Measurements from ENCODE around the gene MACROD1.

MACROD1 gene

DNA sequence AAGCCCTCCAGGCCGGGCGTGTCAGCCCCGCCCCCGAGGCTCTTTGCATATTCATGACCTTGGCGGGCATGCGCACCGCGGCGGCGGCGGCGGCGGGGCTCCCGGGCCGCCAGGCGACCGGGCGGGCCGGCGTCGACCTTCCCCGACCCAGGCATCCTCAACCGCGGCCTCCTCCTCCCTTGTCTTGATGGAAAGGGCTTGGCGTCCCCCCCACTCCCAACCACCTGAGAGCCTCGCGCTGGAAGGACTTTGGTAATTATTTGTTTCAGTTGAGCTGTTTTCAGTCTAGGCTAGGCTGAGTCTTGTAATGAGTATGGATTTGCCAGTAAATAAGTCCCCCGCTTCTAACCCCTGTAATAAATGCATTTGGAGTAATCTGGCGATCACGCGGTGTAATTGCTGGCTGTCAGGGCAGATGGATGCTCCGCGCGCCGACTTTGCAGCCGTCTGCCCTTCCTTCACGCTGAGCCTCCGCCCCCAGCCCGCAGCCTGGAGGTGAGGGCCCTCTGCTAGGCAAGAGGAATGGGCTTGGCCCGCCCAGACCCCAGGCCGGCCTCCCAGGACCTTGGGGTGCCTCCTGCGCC lies 105.0 kb downstream of the MACROD1 start:
- peak overlapping the region; percentile 47 for H3K4me3 ChIP-seq (replicated peaks; ENCODE audit: low read depth, low read length)
- DNase-seq (ENCODE audit: low read depth) = peak; percentile 14
- TF ChIP-seq, protein P1, sequence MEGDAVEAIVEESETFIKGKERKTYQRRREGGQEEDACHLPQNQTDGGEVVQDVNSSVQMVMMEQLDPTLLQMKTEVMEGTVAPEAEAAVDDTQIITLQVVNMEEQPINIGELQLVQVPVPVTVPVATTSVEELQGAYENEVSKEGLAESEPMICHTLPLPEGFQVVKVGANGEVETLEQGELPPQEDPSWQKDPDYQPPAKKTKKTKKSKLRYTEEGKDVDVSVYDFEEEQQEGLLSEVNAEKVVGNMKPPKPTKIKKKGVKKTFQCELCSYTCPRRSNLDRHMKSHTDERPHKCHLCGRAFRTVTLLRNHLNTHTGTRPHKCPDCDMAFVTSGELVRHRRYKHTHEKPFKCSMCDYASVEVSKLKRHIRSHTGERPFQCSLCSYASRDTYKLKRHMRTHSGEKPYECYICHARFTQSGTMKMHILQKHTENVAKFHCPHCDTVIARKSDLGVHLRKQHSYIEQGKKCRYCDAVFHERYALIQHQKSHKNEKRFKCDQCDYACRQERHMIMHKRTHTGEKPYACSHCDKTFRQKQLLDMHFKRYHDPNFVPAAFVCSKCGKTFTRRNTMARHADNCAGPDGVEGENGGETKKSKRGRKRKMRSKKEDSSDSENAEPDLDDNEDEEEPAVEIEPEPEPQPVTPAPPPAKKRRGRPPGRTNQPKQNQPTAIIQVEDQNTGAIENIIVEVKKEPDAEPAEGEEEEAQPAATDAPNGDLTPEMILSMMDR (IDR thresholded peaks at IDR 0.05; ENCODE audit: low read length, missing control alignments) = no peak

DNA sequence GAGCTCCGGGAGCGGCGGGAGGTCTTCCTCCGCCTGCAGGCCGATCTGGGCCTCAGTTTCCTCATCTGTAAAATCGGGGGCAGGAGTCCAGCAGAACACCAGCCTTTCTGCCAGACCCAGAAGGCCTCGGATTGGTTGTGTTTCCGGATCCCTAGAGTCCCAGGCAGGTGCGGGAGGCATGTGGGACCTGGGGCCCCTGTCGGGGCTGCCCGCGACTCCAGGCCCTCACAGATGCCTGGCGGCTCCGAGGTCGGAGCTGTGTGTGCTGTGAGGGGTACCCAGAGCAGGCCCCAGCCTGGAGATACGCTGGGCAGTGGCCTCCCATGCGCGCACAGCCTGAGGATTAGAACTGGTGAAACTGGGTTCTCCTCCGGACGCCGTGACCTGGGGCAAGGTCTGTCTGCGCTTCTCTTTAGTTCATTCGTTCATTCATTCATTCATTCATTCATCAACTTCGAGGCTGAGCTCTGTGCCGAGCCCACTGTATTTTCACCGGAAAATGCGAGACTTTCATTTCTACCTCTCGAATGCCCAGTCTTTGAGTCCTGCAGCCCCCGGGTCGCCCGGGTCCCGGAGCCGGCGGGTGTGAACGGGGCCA lies 105.6 kb downstream of the MACROD1 start:
- no peak for DNase-seq (ENCODE audit: low read depth)
- TF ChIP-seq, protein P1 (IDR thresholded peaks at IDR 0.05; ENCODE audit: low read length, missing control alignments) = no peak
- H3K4me3 ChIP-seq (replicated peaks; ENCODE audit: low read depth, low read length) = peak overlapping the region; percentile 47

DNA sequence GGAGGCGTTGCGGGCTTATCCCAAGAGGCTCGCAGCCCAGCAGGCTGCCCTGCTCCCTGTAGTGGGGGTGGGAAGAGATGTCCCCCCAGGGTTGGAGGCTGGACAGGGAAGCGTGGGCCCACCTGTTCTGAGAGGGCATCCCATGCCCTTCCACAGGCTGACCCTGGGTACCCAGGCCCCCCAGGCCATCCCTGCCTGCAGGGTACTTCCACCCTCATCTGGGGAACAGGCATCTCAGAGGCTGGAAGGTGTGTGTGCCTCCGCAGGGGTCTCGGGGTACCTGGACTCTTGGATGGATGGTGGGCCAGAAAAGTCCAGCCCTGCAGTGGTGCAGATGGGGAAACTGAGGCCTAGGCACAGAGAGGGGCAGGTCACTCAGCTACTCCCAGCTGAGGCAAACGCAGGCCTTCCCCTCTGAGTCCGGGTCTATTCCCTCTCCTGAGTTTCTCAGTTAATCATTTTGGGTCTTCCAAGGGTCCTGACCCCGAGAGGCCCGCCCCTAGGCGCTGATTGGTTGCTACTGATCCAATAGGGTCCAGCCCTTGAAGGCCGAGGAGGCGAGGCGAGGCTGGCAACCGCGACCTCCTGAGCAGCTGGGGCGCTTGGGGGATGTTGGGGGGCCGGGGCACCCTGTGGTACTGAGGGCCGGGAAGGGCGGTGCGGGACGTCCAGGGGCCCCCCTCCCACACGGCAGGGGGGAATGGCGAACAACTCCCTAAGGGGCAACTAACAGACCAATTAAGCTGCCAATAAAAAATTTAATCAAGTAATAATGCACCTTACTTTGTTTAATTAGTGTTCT lies 106.4 kb downstream of the MACROD1 start:
- no peak for DNase-seq (ENCODE audit: low read depth)
- TF ChIP-seq, protein P1 (IDR thresholded peaks at IDR 0.05; ENCODE audit: low read length, missing control alignments) = no peak

DNA sequence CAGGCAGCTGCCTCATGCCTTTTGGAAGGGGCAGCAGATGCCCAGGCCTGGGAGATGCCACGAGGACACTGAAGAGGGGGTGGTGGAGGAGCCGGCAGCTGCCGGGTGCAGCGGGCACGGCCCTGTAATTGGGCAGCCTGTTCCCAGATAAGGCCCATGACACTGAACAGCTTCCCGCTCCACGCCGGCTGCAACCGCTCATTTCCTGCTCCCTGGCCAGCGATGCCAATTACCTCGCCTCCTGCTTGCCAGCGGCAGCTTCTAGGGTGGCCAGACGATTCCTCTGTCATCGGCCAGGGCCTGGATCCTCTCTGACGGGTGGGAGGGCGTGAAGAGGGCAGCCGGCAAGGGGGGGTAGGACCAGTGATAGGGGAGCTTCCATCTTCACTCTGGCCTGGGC lies 107.4 kb downstream of the MACROD1 start:
- TF ChIP-seq, protein P1 (IDR thresholded peaks at IDR 0.05; ENCODE audit: low read length, missing control alignments) = no peak
- no peak overlapping the region for H3K4me3 ChIP-seq (replicated peaks; ENCODE audit: low read depth, low read length)
- DNase-seq (ENCODE audit: low read depth) = no peak

More for the DNA sequence above, 106.4 kb downstream of the MACROD1 start:
- no peak overlapping the region for H3K4me3 ChIP-seq (replicated peaks; ENCODE audit: low read depth, low read length)

DNA sequence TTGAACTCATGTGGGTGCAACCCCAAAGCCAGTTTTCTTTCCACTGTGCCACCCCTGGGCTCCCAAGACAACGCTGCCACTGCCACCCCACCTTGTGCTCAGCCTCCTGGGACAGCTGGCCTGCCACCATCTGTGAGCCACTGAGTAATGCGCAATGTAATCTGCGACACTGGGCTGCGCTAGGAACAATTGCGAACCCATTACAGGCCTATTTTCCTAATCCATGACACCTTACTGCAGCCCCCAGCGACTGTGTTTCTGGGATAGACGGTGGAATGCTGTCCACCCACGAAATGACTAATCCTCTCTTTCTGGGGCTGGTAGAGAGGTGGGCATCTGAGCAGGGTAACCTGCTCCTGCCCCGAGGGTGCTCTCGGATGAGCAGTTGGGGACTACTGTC lies 108.0 kb downstream of the MACROD1 start:
- TF ChIP-seq, protein P1 (IDR thresholded peaks at IDR 0.05; ENCODE audit: low read length, missing control alignments) = no peak
- H3K4me3 ChIP-seq (replicated peaks; ENCODE audit: low read depth, low read length) = no peak overlapping the region
- DNase-seq (ENCODE audit: low read depth) = no peak

DNA sequence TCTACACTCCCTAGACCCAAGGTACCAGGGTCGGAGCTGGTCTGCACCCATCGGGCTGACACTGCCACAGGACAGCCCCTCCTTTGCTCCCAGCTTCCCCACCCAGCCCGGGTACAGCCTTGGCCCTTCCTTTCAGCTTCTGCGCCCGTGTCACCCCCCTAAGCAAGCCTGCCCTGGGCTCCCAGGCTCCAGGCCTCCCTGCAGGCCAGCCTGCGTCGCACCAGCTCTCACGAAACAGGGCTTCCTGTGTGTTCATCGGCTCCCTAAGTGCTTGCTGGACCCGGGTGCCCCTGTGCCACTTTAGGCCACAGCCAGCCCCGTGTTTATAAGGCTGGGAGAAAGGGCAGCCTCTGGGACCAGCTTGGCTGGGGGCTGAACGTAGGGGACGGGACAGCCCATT lies 109.1 kb downstream of the MACROD1 start:
- TF ChIP-seq, protein P1 (IDR thresholded peaks at IDR 0.05; ENCODE audit: low read length, missing control alignments) = no peak
- H3K4me3 ChIP-seq (replicated peaks; ENCODE audit: low read depth, low read length) = no peak overlapping the region
- no peak for DNase-seq (ENCODE audit: low read depth)

Measured in fibroblast of pulmonary artery (primary cell).